Cardiac muscle cell (in vitro differentiated cells and primary cell): Measurements from ENCODE around the gene DNAH7. TPM values are rescaled to one million over a fixed set of nuclear protein-coding genes. Genes with fewer than 3 reads are reported as not detected.

Source experiments
- DNase-seq, 2 donors: peaks; one replicate each; pipeline versions ENCODE4 v3.0.0 to v3.0.0-alpha.2; 2010 to 2017; ENCODE audit warnings: low read depth in 1 of 2, low spot score in 1 of 2
- H3K27ac ChIP-seq: fragments of 200-600 bp; sonication (generic); 2 replicates; pipeline ENCODE4 v1.5.1; 2016
- H3K27me3 ChIP-seq: fragments of 200-600 bp; sonication (generic); 2 replicates; pipeline ENCODE4 v1.6.0; 2016; ENCODE audit warnings: control low read depth
- H3K36me3 ChIP-seq: fragments of 200-600 bp; sonication (generic); 2 replicates; pipeline ENCODE4 v1.5.1; 2016; ENCODE audit warnings: control low read depth
- H3K4me1 ChIP-seq: fragments of 200-600 bp; sonication (generic); 2 replicates; pipeline ENCODE4 v1.8.1; 2017; ENCODE audit warnings: low read depth, mild to moderate bottlenecking, mixed run types
- H3K4me3 ChIP-seq: fragments of 200-600 bp; sonication (generic); 2 replicates; pipeline ENCODE4 v1.5.1; 2016; ENCODE audit warnings: mild to moderate bottlenecking
- H3K9me3 ChIP-seq: fragments of 200-600 bp; sonication (generic); 2 replicates; pipeline ENCODE4 v1.5.1; 2017; ENCODE audit warnings: low read depth, mild to moderate bottlenecking, control low read depth
- polyA plus RNA-seq: library from polyadenylated mRNA; unstranded; fragments of >200 nt; fragmentation: Nextera tagmentation; extraction: Ambion mirVana; gene quantifications from 2 replicates; pipeline ENCODE4 v1.2.1, GENCODE V29; 2016
- total RNA-seq: library from RNA; depleted of rRNA; stranded (reverse); fragments of >200 nt; gene quantifications from 2 replicates; pipeline ENCODE4 v1.2.3, GENCODE V29; 2016
- TF ChIP-seq, protein P1 (sequence below): IDR thresholded peaks from 2 replicates; pipeline ENCODE4 v1.5.1; 2012; ENCODE audit warnings: low read depth, mild to moderate bottlenecking, low read length

Gene DNAH7
- total and polyA plus RNA-seq, 2 experiments from 2014 or later: 0.75 to 1.8 TPM

DNA sequence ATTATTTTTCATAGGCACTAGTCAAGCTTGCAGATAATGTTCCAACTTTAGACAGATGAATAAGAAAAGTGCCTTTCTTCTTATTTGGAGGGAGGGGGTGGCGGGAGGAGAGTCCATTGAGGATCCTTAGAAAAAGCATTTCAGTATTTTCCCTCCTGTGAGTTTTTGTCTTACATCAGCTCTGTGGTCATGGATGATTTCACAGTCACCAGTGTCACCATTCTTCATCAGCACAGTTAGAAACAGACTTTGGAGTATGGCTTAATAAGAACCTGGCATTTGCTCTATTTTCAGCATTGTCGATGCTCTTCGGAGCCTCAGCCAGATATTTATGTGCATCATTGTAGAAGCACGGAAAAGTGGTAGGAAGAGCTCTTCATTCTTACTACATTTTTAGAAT, 341.5 kb downstream of the DNAH7 start:
- no peak overlapping the region for H3K4me3 ChIP-seq
- DNase-seq: no peak
- no peak overlapping the region for H3K27ac ChIP-seq
- no peaks in the 10 kb centered on the region for H3K27me3 ChIP-seq
- H3K36me3 ChIP-seq: peaks cover 36% of the 10 kb centered on the region
- no peaks in the 10 kb centered on the region for H3K4me1 ChIP-seq
- TF ChIP-seq, protein P1, sequence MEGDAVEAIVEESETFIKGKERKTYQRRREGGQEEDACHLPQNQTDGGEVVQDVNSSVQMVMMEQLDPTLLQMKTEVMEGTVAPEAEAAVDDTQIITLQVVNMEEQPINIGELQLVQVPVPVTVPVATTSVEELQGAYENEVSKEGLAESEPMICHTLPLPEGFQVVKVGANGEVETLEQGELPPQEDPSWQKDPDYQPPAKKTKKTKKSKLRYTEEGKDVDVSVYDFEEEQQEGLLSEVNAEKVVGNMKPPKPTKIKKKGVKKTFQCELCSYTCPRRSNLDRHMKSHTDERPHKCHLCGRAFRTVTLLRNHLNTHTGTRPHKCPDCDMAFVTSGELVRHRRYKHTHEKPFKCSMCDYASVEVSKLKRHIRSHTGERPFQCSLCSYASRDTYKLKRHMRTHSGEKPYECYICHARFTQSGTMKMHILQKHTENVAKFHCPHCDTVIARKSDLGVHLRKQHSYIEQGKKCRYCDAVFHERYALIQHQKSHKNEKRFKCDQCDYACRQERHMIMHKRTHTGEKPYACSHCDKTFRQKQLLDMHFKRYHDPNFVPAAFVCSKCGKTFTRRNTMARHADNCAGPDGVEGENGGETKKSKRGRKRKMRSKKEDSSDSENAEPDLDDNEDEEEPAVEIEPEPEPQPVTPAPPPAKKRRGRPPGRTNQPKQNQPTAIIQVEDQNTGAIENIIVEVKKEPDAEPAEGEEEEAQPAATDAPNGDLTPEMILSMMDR: no peak
- no peaks in the 10 kb centered on the region for H3K9me3 ChIP-seq

DNA sequence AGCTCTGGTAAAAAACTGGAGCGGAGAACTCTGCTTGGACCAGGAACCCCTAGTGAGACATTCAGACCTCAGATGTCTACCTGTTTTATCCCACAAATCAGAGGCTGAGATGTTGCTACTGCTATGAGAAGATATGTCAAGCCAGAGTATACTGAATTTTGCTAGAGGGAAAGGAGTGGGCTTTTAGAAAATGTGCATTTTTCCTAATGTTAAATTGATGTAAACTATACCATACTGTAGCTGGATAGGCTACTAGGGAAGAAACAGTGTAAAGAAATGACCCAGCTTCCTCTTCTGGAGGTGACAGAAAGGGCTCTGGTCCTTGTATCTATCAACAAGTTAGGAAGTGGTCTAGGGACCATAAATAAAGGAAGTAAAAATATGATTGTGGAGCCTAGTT, 346.6 kb downstream of the DNAH7 start:
- Histone ChIP-seq H3K27ac (no peak overlapping the region), H3K36me3 (peaks cover 25% of the 10 kb centered on the region), H3K9me3 (no peaks in the 10 kb centered on the region), H3K27me3 (no peaks in the 10 kb centered on the region), H3K4me3 (no peak overlapping the region), H3K4me1 (no peaks in the 10 kb centered on the region)
- TF ChIP-seq, protein P1: no peak
- DNase-seq: no peak

DNA sequence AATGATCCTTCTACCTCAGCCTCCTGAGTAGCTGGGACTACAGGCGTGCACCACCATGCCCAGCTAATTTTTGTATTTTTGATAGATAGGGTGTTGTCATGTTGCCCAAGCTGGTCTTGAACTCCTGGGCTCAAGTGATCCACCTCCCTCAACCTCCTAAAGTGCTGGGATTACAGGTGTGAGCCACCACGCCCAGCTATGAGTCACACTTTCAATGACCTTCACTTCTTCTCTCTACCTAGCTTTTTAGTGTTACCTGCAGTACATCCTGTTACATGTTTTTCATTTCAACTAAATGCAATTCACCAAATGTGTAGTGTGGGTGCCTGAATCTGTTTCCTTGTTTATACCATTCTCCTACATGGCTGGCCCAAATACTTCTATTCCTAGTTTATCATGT, 347.6 kb downstream of the DNAH7 start:
- H3K27me3 ChIP-seq: no peaks in the 10 kb centered on the region
- no peak overlapping the region for H3K27ac ChIP-seq
- no peak overlapping the region for H3K4me3 ChIP-seq
- TF ChIP-seq, protein P1: no peak
- H3K4me1 ChIP-seq: no peaks in the 10 kb centered on the region
- DNase-seq: no peak
- H3K36me3 ChIP-seq: peaks cover 35% of the 10 kb centered on the region
- H3K9me3 ChIP-seq: no peaks in the 10 kb centered on the region

DNA sequence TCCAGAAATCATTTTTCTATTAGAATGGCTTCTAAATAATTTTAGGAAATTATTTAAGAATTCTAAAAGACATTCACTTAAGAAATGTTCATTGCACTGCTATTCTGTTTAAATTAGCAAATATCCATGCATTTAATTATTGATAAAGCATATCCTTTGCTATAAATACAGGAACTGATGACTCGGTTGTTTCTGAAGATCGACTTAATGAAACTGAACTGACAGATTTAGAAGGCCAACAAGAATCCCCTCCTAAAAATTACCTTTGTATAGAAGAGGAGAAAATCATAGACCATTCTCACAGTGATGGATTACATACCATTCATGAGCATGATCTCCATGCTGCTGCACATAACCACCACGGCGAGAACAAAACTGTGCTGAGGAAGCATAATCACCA, 352.2 kb downstream of the DNAH7 start:
- Histone ChIP-seq H3K36me3 (peaks cover 46% of the 10 kb centered on the region), H3K27me3 (no peaks in the 10 kb centered on the region), H3K9me3 (no peaks in the 10 kb centered on the region), H3K27ac (no peak overlapping the region), H3K4me3 (no peak overlapping the region), H3K4me1 (no peaks in the 10 kb centered on the region)
- DNase-seq: no peak
- TF ChIP-seq, protein P1: no peak

DNA sequence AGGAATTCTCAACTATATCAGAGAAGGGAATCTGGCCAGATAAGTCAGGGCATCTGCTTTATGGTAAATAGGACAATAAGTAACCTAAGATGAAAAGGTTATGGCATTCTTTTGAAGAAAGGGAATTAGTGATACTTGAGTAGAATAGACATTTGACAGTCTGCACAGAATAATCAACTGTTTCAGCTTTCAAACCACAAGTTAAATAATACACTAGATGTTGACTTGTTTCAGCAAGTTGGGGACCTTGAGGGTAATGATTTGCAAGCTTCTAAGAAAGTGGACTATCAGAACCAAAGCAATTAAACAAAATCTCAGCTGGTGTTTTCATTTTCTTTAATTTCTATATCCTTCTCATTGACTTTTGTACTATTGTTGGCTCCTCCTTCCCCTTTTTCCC, 357.2 kb downstream of the DNAH7 start:
- peaks cover 41% of the 10 kb centered on the region for H3K36me3 ChIP-seq

More for the DNA sequence above, 357.2 kb downstream of the DNAH7 start:
- TF ChIP-seq, protein P1: no peak
- Histone ChIP-seq H3K27ac (no peak overlapping the region), H3K4me3 (no peak overlapping the region), H3K9me3 (no peaks in the 10 kb centered on the region), H3K4me1 (peaks cover 13% of the 10 kb centered on the region), H3K27me3 (no peaks in the 10 kb centered on the region)
- DNase-seq: no peak
